ENCODE data around the gene ALKBH2. TPM values are rescaled to one million over a fixed set of nuclear protein-coding genes. Genes with fewer than 3 reads are reported as not detected.

The ALKBH2 gene
- total RNA-seq, 1 donor: 22.4 TPM

DNA sequence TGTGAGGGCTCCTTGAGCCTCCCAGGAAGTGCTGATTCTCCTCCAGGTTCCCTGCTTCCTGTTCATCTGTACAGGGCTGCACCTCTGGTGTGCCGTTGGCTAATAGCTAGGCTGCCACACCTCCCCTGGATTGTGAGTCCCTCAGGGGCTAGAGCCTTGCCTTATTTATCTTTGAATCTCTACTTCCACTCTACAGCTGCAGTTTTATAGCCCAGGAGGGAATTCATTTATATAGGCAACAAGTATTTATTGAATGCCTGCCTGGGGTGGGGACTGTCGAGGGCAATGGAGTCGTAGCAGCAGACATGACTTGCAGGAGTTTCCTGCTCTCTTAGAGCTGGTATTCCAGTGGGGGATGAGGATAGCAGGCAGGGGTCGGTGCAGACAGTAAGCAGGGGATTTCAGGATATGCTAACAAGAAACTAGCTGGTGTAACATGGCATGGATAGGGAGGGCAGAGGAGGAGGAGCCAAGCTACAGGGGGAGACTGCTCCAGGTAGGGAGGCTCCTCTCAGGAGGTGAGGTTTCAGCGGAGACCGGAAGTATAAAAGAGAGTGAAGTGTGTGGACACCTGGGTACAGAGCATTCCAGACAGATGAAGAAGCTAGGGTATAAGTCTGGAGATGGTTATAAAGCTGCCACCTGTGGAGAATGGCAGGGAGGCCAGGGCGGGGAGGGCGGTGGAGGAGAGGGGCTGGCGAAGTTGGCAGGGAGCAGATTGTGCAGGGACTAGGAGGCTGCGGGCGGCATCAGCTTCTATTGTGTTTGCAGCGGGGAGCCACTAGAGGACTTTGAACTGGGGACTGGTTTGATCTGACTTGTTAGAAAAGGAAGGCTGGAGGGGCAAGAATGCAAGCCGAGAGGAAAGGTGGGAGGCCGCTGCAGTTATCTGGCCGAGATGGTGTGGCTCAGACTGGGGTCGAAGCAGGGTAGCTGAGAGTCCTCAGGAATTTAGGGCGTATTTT lies 23.7 kb downstream of the ALKBH2 start:
- H4K20me1 ChIP-seq (ENCODE audit: insufficient read depth, low read length): no peaks in the 10 kb centered on the region

DNA sequence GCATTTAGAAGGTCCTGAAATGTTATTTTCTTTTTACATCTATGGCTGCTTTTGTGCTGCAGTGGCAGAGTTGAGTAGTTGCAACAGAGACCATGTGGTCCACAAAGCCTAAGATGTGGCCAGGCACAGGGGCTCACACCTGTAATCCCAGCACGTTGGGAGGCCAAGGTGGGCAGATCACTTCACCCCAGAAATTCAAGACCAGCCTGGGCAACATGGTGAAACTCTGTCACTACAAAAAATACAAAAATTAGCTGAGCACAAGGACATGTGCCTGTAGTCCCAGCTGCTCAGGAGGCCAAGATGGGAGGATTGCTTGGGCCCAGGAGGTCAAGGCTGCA lies 27.4 kb downstream of the ALKBH2 start:
- H3K4me1 ChIP-seq (ENCODE audit: insufficient read depth, low read length): no peaks in the 10 kb centered on the region
- H3K27ac ChIP-seq (ENCODE audit: low read depth, low read length): no peak overlapping the region
- H3K4me3 ChIP-seq (ENCODE audit: insufficient read depth, low read length): no peak overlapping the region
- H3K4me2 ChIP-seq (ENCODE audit: insufficient read depth, low read length): no peak overlapping the region
- no peak overlapping the region for H2AFZ ChIP-seq (ENCODE audit: low read length)
- peaks cover 22% of the 10 kb centered on the region for H3K36me3 ChIP-seq (ENCODE audit: insufficient read depth, low read length)
- TF ChIP-seq, protein P1, sequence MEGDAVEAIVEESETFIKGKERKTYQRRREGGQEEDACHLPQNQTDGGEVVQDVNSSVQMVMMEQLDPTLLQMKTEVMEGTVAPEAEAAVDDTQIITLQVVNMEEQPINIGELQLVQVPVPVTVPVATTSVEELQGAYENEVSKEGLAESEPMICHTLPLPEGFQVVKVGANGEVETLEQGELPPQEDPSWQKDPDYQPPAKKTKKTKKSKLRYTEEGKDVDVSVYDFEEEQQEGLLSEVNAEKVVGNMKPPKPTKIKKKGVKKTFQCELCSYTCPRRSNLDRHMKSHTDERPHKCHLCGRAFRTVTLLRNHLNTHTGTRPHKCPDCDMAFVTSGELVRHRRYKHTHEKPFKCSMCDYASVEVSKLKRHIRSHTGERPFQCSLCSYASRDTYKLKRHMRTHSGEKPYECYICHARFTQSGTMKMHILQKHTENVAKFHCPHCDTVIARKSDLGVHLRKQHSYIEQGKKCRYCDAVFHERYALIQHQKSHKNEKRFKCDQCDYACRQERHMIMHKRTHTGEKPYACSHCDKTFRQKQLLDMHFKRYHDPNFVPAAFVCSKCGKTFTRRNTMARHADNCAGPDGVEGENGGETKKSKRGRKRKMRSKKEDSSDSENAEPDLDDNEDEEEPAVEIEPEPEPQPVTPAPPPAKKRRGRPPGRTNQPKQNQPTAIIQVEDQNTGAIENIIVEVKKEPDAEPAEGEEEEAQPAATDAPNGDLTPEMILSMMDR (IDR thresholded peaks at IDR 0.05; ENCODE audit: extremely low read depth, low read depth, low read length): no peak
- H3K27me3 ChIP-seq (ENCODE audit: insufficient read depth, low read length): no peaks in the 10 kb centered on the region
- no peak for DNase-seq (ENCODE audit: insufficient read length, low spot score, missing footprints)
- no peaks in the 10 kb centered on the region for H4K20me1 ChIP-seq (ENCODE audit: insufficient read depth, low read length)
- no peaks in the 10 kb centered on the region for H3K9me3 ChIP-seq (ENCODE audit: low read depth, low read length)
- no peaks in the 10 kb centered on the region for H3K79me2 ChIP-seq (ENCODE audit: insufficient read depth, low read length)

More for the DNA sequence above, 23.7 kb downstream of the ALKBH2 start:
- no peak for DNase-seq (ENCODE audit: insufficient read length, low spot score, missing footprints)
- Histone ChIP-seq H3K9me3 (ENCODE audit: low read depth, low read length) (no peaks in the 10 kb centered on the region), H3K4me3 (ENCODE audit: insufficient read depth, low read length) (no peak overlapping the region), H3K4me2 (ENCODE audit: insufficient read depth, low read length) (no peak overlapping the region), H3K79me2 (ENCODE audit: insufficient read depth, low read length) (no peaks in the 10 kb centered on the region), H3K36me3 (ENCODE audit: insufficient read depth, low read length) (peaks cover 35% of the 10 kb centered on the region), H3K4me1 (ENCODE audit: insufficient read depth, low read length) (no peaks in the 10 kb centered on the region), H2AFZ (ENCODE audit: low read length) (no peak overlapping the region), H3K27me3 (ENCODE audit: insufficient read depth, low read length) (no peaks in the 10 kb centered on the region), H3K27ac (ENCODE audit: low read depth, low read length) (no peak overlapping the region)
- TF ChIP-seq, protein P1 (IDR thresholded peaks at IDR 0.05; ENCODE audit: extremely low read depth, low read depth, low read length): no peak

DNA sequence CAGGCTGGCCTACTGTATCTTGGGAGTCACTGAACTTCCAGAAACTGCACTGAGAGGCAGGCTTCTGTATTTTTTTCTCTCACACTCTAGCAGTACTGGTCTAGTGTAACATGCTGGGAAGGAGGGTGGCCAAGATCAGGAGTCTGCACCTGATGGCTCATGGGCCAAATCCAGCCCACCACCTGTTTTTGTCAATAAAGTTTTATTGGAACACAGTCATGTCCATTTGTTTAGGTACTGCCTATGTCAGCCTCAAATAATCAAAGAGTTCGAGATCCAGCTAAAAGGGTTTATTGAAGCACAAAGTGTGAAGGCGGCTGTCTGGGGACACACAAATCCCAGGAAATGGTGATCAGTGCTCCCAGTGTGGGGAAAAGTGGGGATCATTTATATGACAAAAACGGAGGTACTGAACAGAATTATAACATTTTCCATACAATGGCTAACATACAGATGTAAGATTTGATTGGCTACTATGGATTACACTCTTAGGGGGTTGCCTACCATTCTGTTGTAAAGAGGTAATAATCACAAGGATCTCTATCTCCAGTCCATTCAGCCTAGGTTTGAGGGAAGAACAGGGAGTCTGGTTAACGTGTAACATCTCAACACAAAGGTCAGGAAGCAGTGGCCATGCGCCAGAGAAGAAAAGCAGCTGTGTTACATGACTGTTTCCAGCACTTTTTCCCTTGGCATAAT lies 28.0 kb downstream of the ALKBH2 start:
- Histone ChIP-seq H3K27me3 (ENCODE audit: insufficient read depth, low read length) (no peaks in the 10 kb centered on the region), H3K79me2 (ENCODE audit: insufficient read depth, low read length) (no peaks in the 10 kb centered on the region), H3K4me1 (ENCODE audit: insufficient read depth, low read length) (no peaks in the 10 kb centered on the region), H4K20me1 (ENCODE audit: insufficient read depth, low read length) (no peaks in the 10 kb centered on the region), H3K27ac (ENCODE audit: low read depth, low read length) (no peak overlapping the region), H3K9me3 (ENCODE audit: low read depth, low read length) (no peaks in the 10 kb centered on the region), H2AFZ (ENCODE audit: low read length) (no peak overlapping the region), H3K36me3 (ENCODE audit: insufficient read depth, low read length) (peaks cover 22% of the 10 kb centered on the region), H3K4me3 (ENCODE audit: insufficient read depth, low read length) (no peak overlapping the region), H3K4me2 (ENCODE audit: insufficient read depth, low read length) (no peak overlapping the region)
- no peak for DNase-seq (ENCODE audit: insufficient read length, low spot score, missing footprints)
- TF ChIP-seq, protein P1 (IDR thresholded peaks at IDR 0.05; ENCODE audit: extremely low read depth, low read depth, low read length): no peak

DNA sequence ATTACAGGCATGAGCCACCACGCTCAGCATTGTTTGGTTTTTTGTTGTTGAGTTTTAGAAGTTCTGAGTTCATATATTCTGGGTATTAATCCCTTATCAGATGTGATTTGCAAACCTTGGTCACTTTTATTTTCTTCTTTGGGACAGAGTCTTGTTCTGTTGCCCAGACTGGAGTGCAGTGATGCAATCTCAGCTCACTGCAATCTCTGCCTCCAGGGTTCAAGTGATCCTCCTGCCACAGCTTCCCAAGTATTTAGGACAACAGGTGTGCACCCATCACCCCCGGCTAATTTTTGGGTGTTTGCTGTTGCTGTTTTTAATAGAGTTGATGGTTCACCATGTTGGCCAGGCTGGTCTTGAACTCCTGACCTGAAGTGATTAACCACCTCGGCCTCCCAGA lies 29.1 kb downstream of the ALKBH2 start:
- TF ChIP-seq, protein P1 (IDR thresholded peaks at IDR 0.05; ENCODE audit: extremely low read depth, low read depth, low read length): no peak
- Histone ChIP-seq H3K4me3 (ENCODE audit: insufficient read depth, low read length) (no peak overlapping the region), H3K36me3 (ENCODE audit: insufficient read depth, low read length) (peaks cover 18% of the 10 kb centered on the region), H3K27ac (ENCODE audit: low read depth, low read length) (no peak overlapping the region), H3K27me3 (ENCODE audit: insufficient read depth, low read length) (no peaks in the 10 kb centered on the region), H4K20me1 (ENCODE audit: insufficient read depth, low read length) (no peaks in the 10 kb centered on the region), H3K9me3 (ENCODE audit: low read depth, low read length) (no peaks in the 10 kb centered on the region), H3K4me1 (ENCODE audit: insufficient read depth, low read length) (no peaks in the 10 kb centered on the region), H3K79me2 (ENCODE audit: insufficient read depth, low read length) (no peaks in the 10 kb centered on the region), H3K4me2 (ENCODE audit: insufficient read depth, low read length) (no peak overlapping the region), H2AFZ (ENCODE audit: low read length) (no peak overlapping the region)
- DNase-seq (ENCODE audit: insufficient read length, low spot score, missing footprints): no peak
